GM18517 (cell line): ENCODE data around the gene OPCML.

ENCODE experiments used
- ATAC-seq: cut with Tn5 transposase; IDR thresholded peaks from one replicate; pipeline ENCODE4 v1.9.1; 2021; ENCODE audit warnings: mild to moderate bottlenecking, moderate library complexity; ENCODE audit not compliant: unreplicated experiment

OPCML gene

DNA sequence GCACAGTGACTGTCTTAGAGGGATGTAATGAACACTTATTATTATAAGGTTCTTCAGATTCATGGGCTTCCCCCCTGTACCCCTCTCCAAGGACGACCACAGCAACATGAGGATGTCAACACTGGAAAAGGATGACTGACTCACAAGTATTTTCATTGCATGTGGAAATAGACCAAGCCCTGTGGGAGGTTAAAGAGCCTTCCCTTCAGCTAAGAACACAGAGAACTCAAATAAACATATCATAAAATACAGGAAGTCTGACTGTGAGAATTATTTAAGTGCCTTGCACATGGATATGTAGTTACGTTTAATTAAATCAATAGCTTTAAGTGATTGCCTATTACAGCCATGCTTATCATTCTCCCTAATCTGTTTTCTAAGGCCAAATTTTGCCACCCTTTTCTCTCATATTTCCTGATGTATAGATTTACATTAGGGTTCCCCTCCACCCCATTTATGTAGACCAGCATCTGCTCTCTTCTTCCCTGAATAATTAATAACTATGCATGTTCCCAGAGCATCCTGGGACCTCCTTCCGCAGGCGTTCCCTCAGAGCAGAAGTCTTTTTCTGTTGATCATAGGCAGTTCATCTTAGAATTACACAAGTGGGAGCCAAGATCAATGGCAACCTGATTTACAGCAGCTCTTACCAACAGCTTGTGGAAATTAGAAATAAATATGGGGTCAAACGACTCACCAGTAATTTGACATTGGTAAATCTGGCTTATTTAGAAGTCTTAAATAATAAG, 226.9 kb downstream of the OPCML start:
- no peak for ATAC-seq

DNA sequence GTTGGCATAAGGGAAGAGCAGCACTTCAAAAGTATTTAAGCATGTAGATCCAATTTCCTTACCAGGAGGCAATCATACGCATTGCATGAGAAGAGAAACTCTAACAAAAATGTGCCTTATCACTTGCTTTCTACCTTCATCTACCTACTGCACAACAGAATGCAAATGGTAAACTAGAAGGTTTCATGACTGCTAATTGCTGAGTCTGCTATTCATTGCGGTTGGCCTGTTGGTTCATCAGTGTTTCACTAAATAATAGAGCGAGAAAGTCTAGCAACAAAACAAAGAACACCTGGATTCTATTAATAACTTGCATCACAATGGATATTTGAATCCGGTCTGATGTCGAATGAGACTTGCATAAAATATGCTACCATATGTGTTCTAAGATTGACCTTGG, 229.0 kb downstream of the OPCML start:
- no peak for ATAC-seq

DNA sequence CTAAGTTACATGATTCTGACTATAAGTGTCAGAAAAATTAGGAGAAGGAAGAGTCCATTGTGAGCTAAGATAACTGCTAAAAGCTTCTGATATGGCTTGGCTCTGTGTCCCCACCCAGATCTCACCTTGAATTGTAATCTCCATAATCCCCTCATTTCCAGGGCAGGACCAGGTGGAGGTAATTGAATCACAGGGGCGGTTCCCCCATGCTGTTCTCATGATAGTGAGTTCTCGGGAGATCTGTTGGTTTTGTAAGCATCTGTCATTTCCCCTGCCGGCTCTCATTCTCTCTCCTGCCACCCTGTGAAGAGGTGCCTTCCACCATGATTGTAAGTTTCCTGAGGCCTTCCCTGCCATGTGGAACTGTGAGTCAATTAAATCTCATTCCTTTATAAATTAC, 230.2 kb downstream of the OPCML start:
- ATAC-seq: no peak

DNA sequence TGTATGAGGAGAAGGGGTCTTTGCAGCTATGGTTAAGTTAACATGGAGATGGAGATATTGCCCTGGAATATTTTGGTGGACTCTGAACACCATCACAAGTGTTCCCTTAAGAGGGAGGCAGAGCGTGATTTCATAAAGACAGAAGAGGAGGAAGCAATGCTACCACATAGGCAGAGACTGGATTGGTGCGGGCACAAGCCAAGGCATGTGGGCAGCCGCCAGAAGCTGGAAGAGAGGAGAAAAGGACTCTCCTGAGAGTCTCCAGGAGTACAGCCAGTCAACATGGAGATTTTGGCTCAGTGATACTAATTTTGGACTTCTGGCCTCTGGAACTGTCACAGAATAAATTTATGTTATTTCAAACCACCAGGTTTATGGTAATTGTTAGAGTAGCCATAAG, 231.6 kb downstream of the OPCML start:
- ATAC-seq: no peak

DNA sequence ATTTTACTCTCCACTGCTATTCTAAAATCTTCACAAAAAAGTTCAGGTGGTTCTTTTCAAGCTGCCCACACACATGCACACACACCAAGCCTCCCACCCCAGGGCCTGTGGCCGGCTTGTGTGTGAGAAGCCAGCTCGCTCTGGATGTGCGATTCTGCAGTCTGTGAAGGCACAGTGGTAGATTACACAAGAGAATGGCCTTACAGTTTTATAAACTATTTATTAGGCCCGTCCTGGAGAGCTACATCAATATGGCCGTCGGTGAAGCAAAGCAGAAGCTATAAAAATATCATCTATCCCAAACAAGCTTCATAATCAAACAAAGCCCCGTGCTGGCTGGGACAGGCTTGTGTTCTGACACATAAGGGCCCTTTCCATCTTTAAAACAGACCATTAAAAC, 240.5 kb downstream of the OPCML start:
- no peak for ATAC-seq

DNA sequence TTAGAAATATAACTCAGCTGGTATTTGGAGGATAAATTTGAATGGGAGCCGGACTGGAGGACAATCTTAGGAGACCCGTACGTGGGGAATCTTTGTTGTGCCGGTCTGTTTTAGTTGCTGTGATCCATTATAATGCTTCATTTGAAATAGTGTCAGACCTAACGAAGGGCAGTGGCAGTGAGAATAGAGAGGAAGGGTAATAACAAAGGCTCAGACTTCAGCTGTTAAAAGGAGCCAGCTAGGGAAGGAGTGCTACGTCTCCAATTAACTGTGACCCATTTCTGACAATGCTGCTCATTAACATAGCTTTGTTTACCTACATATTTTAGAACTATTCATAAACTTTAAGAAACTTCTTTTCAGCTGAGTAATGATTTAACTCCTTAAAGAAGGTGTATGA, 246.9 kb downstream of the OPCML start:
- ATAC-seq: no peak

DNA sequence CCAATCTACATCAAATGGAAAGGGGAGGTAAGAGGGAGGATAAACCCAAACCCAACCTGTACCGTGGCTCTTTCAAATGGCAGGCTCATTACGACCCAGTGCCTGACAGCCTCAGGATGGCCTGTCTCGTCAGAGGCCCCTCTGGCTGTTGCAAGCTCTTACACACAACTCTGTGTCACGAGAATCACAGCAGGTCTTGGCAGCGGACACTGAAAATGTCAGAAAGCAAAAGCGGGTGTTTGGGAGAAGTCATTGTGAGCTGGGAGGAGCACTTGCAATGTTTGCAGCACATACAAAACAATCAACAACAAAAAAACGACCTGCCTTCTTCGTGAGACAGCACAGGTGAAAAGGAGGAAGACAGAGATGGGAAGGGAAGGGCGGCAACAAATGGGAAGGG, 248.1 kb downstream of the OPCML start:
- no peak for ATAC-seq

DNA sequence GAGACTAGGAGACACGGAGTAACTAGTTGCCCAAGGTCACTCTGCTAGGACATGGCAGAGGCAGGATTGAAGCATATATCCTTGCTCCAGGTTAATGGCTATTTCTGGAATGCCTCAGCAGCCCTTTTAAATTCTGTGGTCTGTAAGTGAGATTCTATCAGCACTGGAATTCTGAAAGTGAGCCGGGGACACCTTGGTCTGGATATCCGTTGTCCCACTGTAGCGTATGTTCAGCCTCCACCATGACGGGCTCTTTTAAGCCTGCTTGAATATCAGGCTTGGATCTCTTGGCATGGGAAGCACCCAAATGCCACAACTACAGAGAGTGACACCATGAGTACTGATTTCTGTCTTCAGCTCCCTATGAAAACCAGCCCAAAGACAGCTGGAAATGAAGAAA, 254.4 kb downstream of the OPCML start:
- no peak for ATAC-seq

DNA sequence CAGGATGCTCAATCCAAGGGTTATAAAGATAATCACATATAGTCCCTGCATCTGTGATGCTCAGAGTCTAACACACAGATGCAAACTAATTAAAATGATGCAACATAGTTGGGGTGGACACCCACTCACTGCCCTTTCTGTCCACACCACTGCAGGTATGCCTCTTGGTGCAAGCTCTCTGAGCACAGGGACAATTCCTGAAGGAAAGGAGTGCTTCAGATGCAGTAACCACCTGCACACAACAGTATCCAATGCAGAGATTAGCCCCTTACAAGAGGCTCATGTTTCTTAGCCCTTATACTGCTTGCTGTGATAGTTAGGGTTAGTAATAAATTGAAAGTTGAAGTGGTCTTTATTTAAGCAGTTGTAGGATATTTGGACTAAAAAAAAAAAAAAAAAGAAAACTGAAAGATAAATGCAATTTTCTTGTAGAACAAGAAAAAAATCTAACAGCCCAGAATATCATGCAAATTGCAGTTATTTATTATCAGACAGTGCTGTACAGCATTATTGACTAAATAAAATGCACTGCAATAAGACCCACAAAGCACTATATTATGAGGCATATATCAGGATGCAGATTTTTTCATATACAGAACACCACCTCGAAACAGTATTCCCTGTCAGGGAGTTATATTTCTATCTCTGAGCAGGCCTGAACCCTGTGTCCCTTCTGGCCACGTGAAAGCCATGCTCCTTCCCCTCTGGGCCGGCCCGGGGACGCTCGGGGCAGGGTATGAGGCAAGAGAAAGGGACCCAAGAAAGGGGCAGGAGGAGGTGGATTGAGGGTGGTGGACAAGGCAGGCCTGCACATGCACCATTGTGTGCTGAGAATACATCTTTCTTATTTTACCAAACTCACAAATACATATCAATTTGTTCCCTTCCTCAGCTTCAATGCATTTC, 260.2 kb downstream of the OPCML start:
- no peak for ATAC-seq

DNA sequence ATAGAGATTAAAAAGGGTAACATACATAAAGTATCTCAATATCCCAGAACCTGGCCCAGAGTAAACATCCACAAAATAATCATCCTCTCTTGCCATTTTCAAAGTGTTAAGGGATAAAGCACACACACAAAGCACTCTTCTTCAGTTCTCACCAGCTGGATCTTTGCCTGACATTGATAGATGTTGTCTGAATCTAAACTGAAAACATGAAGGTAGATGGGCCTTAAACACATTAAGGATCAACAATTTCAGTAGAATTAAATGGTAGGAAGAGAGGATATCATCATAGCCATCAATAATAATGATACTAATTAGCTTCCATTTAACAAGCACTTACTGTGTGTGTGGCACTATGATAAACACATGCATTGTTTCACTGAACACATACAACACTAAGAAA, 261.1 kb downstream of the OPCML start:
- ATAC-seq: no peak

DNA sequence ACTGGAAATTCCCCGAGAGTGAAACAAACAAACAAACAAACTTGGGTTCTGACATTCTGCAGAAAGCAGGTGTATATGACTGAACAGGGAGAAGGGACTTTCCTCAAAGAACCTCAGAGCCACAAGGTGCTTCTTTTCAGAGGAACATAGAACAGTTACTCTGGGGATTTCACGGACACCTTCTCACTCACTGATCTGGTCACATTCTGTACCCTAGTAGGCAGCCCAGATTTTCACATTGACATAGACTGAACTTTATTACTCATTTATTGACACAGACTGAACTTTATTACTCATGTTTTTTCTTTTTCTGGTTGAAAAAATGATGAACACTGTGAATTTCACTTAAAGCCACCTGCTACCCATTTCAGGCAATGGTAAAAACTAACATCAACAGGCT, 263.0 kb downstream of the OPCML start:
- ATAC-seq: peak; percentile 96

DNA sequence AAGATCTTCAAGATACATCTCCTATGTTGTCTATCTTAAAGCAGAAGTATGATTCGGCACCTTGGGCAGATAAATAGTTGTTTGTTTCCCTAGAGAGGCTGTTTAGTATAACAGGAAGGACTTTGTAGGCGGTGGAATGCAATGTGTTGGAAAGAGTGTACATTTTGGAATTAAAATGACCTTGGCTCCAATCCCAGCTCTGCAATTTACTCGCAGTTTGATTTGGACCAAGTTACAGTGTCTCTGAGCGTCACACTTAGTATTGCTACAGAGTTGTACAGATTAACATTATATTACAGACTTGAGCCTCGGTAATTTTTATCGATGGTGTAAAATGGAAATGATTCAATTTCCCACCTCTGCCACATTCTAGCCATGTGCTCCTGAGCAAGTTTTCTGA, 265.3 kb downstream of the OPCML start:
- ATAC-seq: no peak

DNA sequence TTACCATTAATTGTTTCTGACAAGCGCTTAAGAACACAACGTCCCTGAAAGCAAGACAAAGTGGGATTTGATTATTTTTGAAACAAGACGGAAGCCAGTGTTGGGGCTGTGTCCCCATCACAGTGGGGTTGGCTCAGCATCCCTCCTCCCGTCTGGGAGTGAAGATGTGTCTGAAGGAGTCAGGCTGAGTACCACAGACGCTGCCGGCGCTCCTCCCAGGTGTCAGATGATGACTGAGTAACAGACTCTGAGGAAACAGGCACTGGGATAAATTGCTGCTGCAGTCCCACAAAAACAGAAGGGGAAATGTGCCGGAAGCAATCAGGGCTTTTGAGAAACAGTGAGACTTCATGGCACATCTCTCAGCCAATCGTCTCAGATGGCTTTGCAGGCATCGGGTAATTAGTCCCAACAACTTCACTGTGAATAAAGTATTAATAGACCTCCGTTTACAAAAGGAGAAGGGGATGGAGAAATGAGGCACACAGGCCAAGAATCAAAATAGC, 266.7 kb downstream of the OPCML start:
- ATAC-seq: no peak

DNA sequence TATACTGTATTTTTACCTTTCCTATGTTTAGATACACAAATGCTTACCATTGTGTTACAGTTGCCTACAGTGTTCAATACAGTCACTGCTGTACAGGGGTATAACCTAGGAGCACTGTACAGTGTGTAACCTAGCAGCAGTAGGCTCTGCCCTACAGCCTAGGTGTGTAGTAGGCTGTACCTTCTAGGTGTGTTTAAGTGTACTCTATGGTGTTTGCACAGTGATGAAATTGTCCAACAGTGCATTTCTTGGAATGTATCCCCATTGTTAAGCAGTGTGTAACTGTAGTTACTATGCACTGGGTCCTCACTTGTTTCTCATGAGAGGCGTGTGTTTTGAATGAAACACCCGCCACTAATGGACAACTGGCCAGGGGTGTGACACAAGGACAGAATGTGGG, 269.0 kb downstream of the OPCML start:
- no peak for ATAC-seq

DNA sequence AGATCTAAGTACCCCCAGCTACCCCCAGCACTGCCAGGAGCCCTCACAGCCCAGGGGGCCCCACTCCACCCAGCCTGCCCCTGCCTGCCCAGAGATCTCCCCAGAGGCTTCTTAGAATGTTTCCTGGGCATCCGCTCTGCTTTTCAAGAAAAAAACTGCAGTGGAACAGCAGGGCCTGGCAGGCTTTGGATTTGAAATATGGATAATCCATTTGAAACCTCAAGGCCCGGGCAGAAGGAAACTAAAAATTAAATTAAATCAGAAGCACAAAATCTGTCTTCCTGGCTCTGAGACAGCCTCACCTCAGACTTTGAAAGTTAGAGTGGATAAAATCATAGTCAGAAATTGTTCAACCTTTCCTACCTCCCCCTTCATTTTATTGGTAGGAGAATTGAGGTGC, 273.6 kb downstream of the OPCML start:
- no peak for ATAC-seq

DNA sequence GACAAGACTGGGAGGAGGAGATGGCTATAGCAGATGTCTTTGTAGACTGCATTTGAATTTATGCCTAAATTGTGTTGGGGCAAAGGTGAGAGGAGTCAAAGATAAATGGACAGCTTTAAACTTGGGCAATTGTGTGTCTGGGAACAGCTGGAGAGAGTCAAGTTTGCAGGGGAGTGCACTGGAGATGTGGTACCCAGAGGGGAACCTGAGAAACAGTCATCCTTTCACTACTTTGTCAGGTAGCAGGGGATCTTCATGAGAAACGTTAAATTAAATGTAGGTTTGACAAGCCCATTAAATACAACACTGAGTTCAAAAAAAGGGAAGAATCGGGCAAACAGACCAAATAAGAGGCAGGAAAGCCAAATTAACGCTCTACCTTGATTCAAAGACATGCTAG, 277.7 kb downstream of the OPCML start:
- no peak for ATAC-seq

DNA sequence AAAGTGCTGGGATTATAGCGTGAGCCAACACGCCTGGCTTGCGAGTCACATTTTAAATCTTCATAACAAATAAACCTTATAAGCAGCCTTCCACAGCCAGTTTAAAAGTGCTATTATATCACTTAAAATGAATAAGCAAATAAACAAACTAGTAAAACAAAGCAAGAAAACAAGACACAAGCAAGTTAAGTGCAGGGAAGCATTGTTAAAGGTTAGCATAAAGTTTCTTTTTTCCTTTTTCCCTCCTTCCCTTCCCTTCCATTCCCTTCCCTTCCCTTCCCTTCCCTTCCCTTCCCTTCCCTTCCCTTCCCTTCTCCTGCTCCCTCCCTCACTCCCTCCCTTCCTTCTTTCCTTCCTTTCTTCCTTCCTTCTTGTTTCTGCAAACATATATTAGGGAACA, 278.7 kb downstream of the OPCML start:
- no peak for ATAC-seq

DNA sequence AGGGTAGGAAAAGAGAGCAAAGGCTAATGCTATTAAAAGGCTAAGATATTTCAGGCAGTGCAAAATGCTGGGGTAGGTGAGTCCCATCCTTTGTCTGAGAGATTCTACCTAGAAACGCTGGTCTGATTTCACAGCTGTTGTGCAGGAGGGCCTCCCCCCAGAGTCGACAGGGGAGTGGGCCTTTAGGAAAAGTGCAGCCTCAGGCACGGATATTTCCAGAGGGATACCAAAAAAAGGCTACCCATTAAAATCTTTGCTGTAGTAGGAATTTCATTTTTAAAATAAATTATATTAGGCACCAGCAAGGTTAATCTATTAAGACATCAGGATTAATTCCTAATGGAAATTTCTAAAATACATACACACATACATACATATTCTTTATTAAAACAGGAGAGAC, 280.5 kb downstream of the OPCML start:
- no peak for ATAC-seq

DNA sequence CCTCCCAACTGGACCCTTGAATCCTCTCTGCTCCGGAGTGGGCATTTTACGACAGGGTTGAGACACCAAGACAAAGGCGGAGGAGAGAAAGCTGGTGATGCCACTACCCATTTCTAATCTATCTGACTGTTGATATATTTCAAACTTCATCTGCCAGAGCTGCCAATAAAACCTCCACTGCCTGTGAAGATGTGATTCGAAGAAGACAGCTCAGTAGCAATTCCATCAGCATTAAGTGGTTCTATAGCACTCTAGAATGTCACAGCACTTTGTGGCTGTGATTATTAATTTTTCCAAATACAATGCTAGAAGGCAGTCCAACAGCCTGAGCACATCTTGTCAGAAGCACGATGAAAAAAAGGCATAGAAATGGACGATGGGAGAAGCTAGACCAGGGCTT, 282.8 kb downstream of the OPCML start:
- no peak for ATAC-seq

DNA sequence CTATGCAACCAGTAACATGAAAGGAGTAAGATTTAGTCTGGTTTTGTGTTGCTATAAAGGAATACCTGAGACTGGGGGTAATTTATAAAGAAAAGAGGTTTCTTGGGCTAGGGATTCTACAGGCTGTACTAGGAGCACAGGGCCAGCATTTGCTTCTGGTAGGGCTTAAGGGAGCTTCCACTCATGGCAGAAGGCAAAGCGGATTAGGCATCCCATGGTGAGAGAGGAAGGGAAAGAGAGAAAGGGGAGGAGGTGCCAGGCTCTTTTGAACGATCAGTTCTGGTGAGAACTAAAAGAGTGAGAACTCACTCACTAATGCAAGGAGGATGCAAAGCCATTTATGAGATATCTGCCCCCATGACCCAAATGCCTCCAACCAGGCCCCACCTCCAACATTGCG, 283.2 kb downstream of the OPCML start:
- ATAC-seq: no peak

DNA sequence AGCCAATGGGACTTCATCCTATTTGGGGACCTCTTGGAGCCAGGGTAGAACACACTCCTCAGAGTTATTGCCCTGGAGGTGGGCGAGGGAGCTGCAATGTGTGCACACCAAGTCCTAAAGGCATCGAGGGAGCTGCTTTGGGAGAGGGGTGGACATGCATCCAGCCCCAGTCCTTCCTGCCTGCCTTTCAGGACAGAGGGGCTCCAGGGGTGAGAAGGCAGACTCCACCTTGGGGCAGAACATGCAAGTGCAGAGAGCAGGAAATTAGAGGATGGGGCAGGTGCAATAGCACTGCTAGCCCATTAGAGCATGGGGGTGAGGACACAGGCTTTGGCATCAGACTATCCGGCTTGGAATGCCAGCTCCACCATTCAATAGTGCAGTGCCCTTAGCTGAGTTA, 288.5 kb downstream of the OPCML start:
- no peak for ATAC-seq
